HG03565 (cell line): ENCODE measurements around the gene ENPP7.

Experiments
- ATAC-seq: cut with Tn5 transposase; IDR thresholded peaks from one replicate; pipeline ENCODE4 v1.9.1; 2021; ENCODE audit warnings: mild to moderate bottlenecking, moderate library complexity; ENCODE audit not compliant: unreplicated experiment

Gene ENPP7

GRCh38 chr17:79730769-79731483 lies at the start of gene ENPP7:
ENPP7 (plus strand) TSS chr17:79730943; CDS start chr17:79731140, 197 bp downstream.
- no peak for ATAC-seq

GRCh38 chr17:79681101-79681621 lies 49.6 kb upstream of the ENPP7 start:
- no peak for ATAC-seq

- ATAC-seq = no peak
Observed at GRCh38 chr17:79681628-79682261, 49.0 kb upstream of the ENPP7 start.

GRCh38 chr17:79683365-79683764 lies 47.4 kb upstream of the ENPP7 start:
- no peak for ATAC-seq

- ATAC-seq = no peak
Observed at GRCh38 chr17:79684132-79684985, 46.4 kb upstream of the ENPP7 start.

- ATAC-seq = no peak
Observed at GRCh38 chr17:79685121-79685520, 45.6 kb upstream of the ENPP7 start.

GRCh38 chr17:79686476-79686875 lies 44.3 kb upstream of the ENPP7 start:
- no peak for ATAC-seq

GRCh38 chr17:79690466-79690865 lies 40.3 kb upstream of the ENPP7 start:
- no peak for ATAC-seq

GRCh38 chr17:79690988-79691836 lies 39.5 kb upstream of the ENPP7 start:
- ATAC-seq = no peak

- ATAC-seq = no peak
Observed at GRCh38 chr17:79691931-79692330, 38.8 kb upstream of the ENPP7 start.

GRCh38 chr17:79693419-79693818 lies 37.3 kb upstream of the ENPP7 start:
- ATAC-seq = no peak

- ATAC-seq = no peak
Observed at GRCh38 chr17:79695293-79695790, 35.4 kb upstream of the ENPP7 start.

- ATAC-seq = no peak
Observed at GRCh38 chr17:79695797-79696609, 34.7 kb upstream of the ENPP7 start.

- no peak for ATAC-seq
Observed at GRCh38 chr17:79696610-79696982, 34.1 kb upstream of the ENPP7 start.

GRCh38 chr17:79698146-79698846 lies 32.4 kb upstream of the ENPP7 start:
- ATAC-seq = no peak

GRCh38 chr17:79699386-79700036 lies 31.2 kb upstream of the ENPP7 start:
- ATAC-seq = no peak

- no peak for ATAC-seq
Observed at GRCh38 chr17:79700592-79700991, 30.2 kb upstream of the ENPP7 start.

- ATAC-seq = no peak
Observed at GRCh38 chr17:79702034-79702433, 28.7 kb upstream of the ENPP7 start.
